ENCODE results near the gene HDGF.

DNA sequence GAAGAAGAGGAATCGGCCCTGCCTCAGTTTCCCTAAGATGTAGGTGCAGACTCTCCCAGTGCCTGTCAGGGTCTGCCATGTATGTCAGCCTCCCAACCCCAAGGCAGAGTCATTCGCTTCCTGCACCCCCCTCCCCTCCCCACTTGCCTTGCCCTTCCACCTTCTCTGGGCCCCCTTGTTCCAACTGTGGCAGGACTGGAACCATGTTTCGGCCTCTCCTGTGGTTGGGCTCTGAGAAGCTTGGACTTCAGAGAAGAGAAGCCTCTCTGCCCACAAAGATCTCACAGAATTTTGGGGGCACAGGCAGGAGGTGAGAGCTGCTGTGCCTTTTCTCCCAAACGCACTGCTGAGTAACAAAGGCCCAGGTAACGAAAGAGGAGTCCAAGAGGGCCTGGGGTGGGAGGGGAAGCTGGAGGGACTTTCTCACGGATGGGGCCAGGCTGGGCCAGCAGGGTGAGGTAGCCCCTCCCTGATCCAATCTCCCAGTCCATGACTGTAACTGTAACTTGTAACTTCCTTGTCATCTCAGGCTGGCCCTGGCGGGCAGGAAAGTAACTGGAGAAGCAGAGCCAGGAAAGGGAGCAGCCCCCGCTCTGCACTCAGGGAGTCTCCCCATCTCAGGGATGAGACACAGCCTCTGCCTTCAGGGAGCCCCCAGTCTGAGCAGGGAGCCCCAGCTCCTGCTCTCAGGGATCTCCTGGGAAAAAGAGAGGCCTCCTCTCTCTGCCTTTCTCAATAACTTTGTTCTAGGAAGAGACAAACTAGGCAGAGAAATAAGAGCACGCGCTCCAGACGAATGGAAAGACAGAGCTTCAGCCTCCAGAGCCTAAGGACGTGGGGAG, 57.4 kb downstream of the HDGF start:
- TF ChIP-seq, protein P1, sequence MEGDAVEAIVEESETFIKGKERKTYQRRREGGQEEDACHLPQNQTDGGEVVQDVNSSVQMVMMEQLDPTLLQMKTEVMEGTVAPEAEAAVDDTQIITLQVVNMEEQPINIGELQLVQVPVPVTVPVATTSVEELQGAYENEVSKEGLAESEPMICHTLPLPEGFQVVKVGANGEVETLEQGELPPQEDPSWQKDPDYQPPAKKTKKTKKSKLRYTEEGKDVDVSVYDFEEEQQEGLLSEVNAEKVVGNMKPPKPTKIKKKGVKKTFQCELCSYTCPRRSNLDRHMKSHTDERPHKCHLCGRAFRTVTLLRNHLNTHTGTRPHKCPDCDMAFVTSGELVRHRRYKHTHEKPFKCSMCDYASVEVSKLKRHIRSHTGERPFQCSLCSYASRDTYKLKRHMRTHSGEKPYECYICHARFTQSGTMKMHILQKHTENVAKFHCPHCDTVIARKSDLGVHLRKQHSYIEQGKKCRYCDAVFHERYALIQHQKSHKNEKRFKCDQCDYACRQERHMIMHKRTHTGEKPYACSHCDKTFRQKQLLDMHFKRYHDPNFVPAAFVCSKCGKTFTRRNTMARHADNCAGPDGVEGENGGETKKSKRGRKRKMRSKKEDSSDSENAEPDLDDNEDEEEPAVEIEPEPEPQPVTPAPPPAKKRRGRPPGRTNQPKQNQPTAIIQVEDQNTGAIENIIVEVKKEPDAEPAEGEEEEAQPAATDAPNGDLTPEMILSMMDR (conservative IDR thresholded peaks at IDR 0.05; ENCODE audit: low read depth in 2 of 2), result no peak
- no peak for TF ChIP-seq EZH2 (IDR thresholded peaks at IDR 0.05; ENCODE audit: low read depth, unreplicated experiment)
- no peak for TF ChIP-seq POLR2AphosphoS5 (IDR thresholded peaks at IDR 0.05; ENCODE audit: low read depth)

All from GM23338 (cell line).